ENCODE measurements around the gene ELOB.

Gene ELOB

GRCh38 chr16:2728034-2728433, 49.0 kb downstream of the ELOB start:
- no peak for TF ChIP-seq SIN3A (IDR thresholded peaks at IDR 0.05; ENCODE audit: borderline replicate concordance, insufficient read depth, low read length)
- no peak for TF ChIP-seq REST (IDR thresholded peaks at IDR 0.05; ENCODE audit: insufficient read depth in 1 of 2, low read depth in 2 of 2, low read length in 2 of 2)
- TF ChIP-seq TAF1 (IDR thresholded peaks at IDR 0.05; ENCODE audit: borderline replicate concordance, insufficient read depth, low read length): no peak
- TF ChIP-seq FOXP2 (optimal IDR thresholded peaks at IDR 0.05; ENCODE audit: borderline replicate concordance, extremely low read depth, extremely low read length, insufficient read depth): no peak
- TF ChIP-seq POLR2AphosphoS5 (IDR thresholded peaks at IDR 0.05; ENCODE audit: low read depth, low read length): no peak

GRCh38 chr16:2726923-2727322, 50.2 kb downstream of the ELOB start:
- TF ChIP-seq REST (IDR thresholded peaks at IDR 0.05; ENCODE audit: insufficient read depth in 1 of 2, low read depth in 2 of 2, low read length in 2 of 2) (no peak), SIN3A (IDR thresholded peaks at IDR 0.05; ENCODE audit: borderline replicate concordance, insufficient read depth, low read length) (no peak), TAF1 (IDR thresholded peaks at IDR 0.05; ENCODE audit: borderline replicate concordance, insufficient read depth, low read length) (no peak), FOXP2 (optimal IDR thresholded peaks at IDR 0.05; ENCODE audit: borderline replicate concordance, extremely low read depth, extremely low read length, insufficient read depth) (no peak), POLR2AphosphoS5 (IDR thresholded peaks at IDR 0.05; ENCODE audit: low read depth, low read length) (no peak)

GRCh38 chr16:2724816-2725348, 52.2 kb downstream of the ELOB start:
- no peak for TF ChIP-seq FOXP2 (optimal IDR thresholded peaks at IDR 0.05; ENCODE audit: borderline replicate concordance, extremely low read depth, extremely low read length, insufficient read depth)
- TF ChIP-seq REST (IDR thresholded peaks at IDR 0.05; ENCODE audit: insufficient read depth in 1 of 2, low read depth in 2 of 2, low read length in 2 of 2): no peak
- no peak for TF ChIP-seq TAF1 (IDR thresholded peaks at IDR 0.05; ENCODE audit: borderline replicate concordance, insufficient read depth, low read length)
- no peak for TF ChIP-seq SIN3A (IDR thresholded peaks at IDR 0.05; ENCODE audit: borderline replicate concordance, insufficient read depth, low read length)

- TF ChIP-seq TAF1 (IDR thresholded peaks at IDR 0.05; ENCODE audit: borderline replicate concordance, insufficient read depth, low read length): no peak
- TF ChIP-seq SIN3A (IDR thresholded peaks at IDR 0.05; ENCODE audit: borderline replicate concordance, insufficient read depth, low read length): no peak
- no peak for TF ChIP-seq REST (IDR thresholded peaks at IDR 0.05; ENCODE audit: insufficient read depth in 1 of 2, low read depth in 2 of 2, low read length in 2 of 2)
- no peak for TF ChIP-seq FOXP2 (optimal IDR thresholded peaks at IDR 0.05; ENCODE audit: borderline replicate concordance, extremely low read depth, extremely low read length, insufficient read depth)
- TF ChIP-seq POLR2AphosphoS5 (IDR thresholded peaks at IDR 0.05; ENCODE audit: low read depth, low read length): no peak
Measured at GRCh38 chr16:2724088-2724676, 52.9 kb downstream of the ELOB start.
